KBM-7 (cell line): ENCODE measurements around the gene PCNT.
"Not testable (repeated sequence)": the region's sequence is repeated elsewhere in the genome, so short reads cannot be mapped to it uniquely, and the experiment has no call there.

Experiments used
- DNase-seq: peaks from one replicate; pipeline ENCODE4 v3.0.0-alpha.2; 2015
- in situ Hi-C: fragments of 300-500 bp; cut with MboI; formaldehyde crosslinking; loops from 2 replicates; pipeline ENCODE4 v1.14.3; 2020; ENCODE audit warnings: low sequenced_read_pairs, low pct_unique_long_range_greater_than_20kb, mixed read lengths

PCNT gene

DNA sequence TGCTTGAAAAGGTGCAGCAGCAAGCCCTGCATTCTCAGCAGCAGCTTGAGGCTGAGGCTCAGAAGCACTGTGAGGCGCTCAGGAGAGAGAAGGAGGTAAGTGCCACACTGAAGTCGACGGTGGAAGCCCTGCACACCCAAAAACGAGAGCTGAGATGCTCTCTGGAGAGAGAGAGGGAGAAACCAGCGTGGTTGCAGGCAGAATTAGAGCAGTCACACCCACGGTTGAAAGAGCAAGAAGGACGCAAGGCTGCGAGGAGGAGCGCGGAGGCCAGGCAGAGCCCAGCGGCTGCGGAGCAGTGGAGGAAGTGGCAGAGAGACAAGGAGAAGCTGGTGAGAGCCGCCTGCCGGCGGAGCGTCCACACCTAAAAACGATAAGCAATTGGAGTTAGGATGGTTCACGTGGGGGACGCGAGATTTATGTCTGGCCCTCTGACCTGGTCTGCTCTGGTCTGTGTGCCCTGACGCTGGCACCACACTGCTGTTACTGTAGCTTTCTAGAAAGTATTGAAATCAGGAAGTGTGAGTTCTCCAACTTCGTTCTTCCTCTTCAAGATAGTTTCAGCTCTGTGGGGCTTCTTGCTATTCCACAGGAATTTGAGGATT is 108.0 kb downstream of the PCNT start:
- no peak for DNase-seq
- in situ Hi-C loops: no loop called here

DNA sequence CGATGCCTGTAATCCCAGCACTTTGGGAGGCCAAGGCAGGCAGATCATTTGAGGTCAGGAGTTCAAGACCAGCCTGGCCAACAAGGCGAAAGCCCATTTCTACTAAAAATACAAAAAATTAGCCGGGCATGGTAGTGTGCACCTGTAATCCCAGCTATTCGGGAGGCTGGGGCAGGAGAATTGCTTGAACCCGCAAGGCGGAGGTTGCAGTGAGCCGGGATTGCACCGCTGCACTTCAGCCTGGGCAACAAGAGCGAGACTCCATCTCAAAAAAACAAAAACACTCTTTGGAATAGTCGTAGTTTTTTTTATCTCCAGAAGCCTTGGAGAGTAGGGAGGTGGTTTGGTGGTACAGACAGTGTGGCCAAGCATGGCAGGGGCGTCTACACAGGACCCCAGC is 109.2 kb downstream of the PCNT start:
- DNase-seq, in situ Hi-C loops: not testable (repeated sequence)

DNA sequence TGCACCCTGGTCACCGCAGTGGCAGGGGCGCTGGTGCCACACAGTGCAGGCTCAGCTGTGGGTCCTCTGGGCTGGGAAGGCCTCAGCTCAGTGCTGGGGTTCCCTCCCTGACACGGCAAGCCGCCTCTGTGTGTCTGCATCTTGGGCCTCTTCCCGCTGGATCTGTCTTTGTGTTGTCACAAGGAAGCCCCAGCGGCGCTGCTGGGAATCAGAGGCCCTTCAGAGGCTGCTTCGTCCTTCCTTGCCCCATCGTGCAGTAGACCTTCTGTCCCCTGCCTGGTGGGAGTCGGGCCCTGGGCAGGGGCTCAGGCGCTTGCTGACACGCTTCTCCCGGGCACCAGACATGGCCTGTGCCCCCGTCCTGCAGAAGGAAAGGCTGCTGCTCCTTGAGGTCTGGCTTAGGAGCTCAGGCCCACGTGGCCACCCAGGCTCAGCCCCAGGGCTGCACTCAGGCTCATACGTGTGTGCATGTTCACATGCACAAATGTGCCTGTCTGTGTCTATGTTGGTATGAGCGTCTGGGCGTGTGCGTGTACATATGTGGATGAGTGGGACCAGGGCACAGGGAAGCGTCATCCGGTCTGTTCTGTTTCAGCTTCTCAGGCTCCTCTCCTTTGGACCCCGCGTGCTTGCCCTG is 110.5 kb downstream of the PCNT start:
- in situ Hi-C loops: no loop called here
- DNase-seq: no peak

DNA sequence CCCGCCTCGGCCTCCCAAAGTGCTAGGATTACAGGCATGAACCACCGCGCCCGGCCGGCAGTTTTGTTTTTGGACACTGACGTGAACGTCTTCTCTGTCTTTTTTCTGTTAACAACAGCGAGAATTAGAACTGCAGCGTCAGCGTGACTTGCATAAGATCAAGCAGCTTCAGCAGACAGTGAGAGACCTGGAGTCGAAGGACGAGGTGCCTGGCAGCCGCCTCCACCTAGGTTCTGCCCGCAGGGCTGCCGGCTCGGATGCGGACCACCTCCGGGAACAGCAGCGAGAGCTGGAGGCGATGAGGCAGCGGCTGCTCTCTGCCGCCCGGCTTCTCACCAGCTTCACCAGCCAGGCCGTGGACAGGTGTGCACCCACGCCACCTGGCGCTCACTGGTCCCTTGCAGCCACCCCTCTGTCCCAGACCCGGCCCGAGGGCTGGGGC is 111.9 kb downstream of the PCNT start:
- no peak for DNase-seq
- in situ Hi-C loops: no loop called here

DNA sequence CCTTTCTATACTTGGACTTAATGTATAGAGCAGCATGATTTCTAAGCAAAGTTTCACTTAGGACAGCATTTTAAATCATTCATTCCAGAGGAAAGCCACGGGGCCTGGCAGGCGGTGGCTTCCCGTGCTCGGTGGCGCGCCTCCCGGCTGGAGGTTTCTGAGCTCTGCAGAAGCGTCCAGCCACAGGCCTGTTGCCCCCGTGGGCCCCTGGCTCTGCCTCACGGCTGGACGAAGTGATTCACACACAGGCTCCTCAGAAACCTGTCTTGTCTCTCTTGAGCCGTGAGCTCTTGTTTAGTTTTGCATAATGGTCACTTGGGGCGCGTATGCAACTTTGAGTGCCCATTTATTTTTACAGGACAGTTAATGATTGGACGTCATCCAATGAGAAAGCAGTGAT is 112.7 kb downstream of the PCNT start:
- in situ Hi-C loops: no loop called here
- no peak for DNase-seq

DNA sequence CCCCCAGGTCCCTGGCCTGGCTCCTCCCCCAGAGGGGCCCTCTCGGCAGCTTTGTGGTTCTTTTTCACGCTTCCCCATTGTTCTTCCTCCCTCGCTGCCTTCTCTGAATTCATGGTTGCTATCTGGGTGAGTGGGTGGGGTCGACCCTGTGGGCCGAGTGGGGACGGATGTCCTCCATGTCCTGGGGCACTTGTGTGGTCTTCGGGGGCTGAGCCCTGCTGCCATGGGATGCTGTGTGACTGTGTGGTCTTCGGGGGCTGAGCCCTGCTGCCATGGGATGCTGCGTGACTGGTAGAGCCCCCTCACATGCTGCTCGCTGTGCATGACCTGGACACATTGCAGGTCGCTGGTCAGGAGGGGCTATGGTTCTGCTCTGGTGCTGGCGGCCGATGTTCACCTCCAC is 113.1 kb downstream of the PCNT start:
- in situ Hi-C loops: no loop called here
- no peak for DNase-seq

DNA sequence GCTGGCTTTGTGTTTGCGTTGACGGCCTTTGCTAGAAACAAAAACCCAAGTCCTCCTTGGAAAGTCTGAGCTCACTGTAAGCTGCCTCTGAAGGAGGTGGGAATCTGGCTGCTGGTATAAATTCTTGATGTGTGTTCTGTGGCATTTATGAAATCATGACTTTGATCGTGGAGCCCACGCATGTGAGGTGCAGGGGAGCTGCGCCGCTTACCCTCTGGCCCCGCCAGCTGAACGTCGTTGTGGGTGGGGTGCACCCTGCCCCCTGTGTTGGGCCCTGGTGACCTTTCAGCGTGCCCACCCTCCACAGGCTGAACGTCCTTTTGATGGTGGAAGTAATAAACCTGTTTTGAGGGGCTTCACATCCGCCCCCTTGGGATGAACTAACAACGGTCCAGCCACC is 113.6 kb downstream of the PCNT start:
- in situ Hi-C loops: no loop called here
- DNase-seq: no peak

DNA sequence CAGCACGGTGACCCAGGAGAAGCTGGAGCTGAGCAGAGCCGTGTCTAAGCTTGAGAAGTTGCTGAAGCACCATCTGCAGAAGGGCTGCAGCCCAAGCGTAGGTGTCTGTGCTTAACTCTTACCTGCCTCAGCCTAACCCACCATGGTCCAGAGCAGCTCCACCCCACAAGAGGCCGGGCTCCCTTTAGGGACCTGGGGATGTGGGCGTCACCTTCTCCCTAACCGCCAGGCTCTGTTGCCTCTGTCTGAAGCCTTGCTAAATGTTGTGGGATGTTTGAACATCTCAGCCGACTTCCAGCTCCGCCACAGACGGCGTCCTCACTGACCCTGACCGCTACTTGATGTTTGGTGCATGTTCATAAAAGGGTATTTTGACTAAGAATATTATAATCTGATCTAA is 114.3 kb downstream of the PCNT start:
- in situ Hi-C loops: no loop called here
- DNase-seq: no peak

DNA sequence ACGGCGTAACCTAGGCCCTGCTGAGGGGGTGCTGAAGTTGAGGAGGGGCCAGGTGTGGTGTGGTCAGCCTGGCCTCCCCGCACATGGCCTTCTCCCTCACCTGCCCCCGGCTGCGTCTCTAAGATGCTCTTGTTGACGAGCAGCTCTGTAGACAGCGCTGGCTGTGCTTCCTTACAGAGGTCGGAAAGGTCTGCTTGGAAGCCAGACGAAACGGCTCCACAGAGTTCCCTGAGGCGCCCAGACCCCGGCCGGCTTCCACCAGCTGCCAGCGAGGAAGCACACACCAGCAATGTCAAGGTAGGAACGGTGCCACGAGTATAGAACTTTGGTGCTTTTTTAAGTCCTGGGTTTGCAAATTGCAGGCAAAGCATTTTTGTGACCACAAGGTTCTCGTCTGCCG is 116.0 kb downstream of the PCNT start:
- in situ Hi-C loops: no loop called here
- no peak for DNase-seq

DNA sequence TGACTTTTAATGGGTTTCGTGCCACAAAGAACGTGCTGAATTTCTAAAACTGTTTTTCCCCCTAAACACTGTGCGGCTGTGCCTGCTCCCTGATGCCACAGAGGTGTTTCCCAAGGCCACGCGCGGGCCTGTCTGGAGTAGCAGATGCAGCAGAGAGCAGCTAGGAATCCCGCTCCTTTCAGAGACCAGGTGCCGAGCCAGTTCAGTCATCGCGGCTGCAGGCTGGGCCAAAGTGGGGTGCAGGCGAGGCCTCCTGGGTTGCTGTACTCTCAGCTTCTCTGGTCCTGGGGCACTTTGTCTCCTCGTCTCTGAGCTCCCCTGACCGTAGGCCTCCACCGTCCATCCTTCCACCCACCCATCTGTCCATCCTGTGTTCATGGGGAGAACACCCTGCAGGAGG is 117.4 kb downstream of the PCNT start:
- in situ Hi-C loops: no loop called here
- no peak for DNase-seq

DNA sequence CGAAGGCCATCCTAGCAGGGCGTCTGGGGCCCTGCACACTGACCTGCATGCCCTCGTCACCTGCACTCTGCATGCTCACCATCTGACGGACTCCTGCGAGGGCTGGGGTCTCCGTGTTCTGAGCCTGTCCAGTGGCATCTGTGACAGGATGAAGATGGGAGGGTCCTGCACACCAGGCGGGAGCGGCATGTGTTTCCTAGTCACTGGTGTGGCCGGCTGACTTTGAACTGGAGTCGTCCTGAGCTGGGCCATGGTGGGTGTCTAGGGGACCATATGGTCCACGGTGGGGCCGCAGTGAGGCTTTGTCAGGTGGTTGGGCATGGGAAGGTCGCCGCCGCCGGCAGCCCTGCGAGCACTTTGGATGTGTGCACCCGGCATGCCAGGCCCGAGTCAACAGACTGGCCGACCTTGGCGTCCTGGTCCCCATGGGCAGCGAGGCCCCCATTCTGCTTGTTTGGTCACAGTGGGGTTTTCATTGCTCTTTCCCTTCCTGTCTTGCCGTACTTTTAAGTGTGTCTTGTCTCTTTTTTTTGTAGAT is 118.1 kb downstream of the PCNT start:
- in situ Hi-C loops: no loop called here
- no peak for DNase-seq

DNA sequence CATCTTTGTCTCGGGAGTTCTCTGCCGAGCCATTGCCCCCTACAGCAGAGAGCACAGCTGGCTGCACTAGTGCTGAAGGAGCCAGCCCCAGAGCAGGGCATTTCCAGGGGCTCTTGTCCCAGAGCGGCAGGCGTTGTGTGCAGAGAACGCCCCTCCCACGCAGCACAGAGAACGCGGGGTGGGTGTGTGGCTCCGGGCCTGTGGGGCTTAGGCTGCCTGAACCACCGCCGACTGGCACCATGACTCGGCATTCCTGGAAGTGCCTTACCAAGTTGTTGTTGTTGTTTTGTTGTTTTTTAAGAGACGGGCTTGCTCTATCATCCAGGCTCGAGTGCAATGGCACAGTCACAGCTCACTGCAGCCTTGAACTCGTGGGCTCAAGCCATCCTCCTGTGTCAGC is 119.0 kb downstream of the PCNT start:
- in situ Hi-C loops: no loop called here
- DNase-seq: no peak

DNA sequence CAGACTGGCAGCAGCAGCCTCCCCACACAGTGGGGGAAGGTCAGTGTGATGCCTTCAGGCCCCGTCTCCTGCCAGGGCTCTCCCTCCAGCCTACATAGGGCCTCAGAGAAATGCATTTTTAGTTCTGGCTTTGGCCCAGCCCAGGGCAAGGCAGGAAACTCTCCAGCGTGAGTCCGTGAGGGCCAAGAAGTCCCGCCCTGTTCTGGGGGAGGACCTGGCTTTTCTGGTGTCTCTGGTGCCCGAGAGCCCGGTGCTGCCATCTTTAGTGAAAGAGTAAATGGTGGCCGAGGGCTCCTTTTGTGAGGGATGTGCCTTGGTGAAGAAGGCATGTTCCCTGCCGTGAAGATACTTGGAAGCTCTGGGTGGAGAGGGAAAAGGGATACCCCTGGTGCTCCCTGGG is 120.0 kb downstream of the PCNT start:
- no peak for DNase-seq
- in situ Hi-C loops: no loop called here

DNA sequence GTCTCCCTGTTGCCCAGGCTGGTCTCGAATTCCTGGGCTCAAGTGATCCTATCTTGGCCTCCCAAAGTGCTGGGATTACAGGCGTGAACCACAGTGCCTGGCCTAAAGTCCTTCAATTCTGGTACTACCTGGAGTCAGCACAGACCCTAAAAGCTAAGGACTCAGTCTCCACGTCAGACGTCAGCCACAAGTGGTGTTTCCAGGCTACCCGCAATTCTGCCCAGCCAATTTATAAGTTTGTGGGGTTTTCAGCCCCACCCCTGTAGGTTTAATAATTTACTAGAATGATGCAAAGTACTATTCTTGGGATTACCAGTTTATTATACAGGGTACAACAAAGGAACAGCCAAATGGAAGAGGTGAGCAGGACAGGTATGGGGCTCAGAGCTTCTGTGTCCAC is 124.2 kb downstream of the PCNT start:
- in situ Hi-C loops: no loop called here
- no peak for DNase-seq

DNA sequence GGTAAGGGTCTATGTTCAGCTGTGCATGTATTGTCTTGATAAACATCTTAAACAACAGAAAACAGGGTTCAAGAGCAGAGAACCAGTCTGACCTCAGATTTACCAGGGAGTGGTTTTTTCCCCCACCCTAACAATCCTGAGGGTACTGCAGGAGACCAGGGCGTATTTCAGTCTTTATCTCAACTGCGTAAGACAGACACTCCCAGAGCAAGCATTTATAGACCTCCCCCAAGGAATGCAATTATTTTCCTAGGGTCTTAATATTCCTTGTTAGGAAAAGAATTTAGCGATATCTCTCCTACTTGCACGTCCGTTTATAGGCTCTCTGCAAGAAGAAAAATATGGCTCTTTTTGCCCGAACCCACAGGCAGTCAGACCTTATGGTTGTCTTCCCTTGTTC is 124.9 kb downstream of the PCNT start:
- in situ Hi-C loops, DNase-seq: not testable (repeated sequence)

DNA sequence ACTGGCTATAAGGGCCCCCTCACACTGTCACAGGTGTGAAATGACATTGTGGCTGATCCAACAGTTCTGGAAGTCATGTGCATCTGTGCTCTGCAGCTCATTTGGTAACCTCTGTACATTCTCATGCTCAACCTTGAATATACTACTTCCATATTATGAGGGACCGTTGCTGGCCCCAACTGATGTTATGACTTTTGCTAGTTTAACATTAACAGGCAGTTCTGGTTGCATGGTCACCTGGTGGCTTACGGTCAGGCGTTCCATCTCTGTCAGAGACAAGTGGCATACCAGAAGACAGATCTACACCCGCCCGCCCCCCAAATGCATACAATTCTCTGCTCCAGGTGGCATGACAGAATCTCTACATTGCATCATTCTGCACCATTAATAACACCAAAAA is 128.8 kb downstream of the PCNT start:
- in situ Hi-C loops: no loop called here
- DNase-seq: no peak

DNA sequence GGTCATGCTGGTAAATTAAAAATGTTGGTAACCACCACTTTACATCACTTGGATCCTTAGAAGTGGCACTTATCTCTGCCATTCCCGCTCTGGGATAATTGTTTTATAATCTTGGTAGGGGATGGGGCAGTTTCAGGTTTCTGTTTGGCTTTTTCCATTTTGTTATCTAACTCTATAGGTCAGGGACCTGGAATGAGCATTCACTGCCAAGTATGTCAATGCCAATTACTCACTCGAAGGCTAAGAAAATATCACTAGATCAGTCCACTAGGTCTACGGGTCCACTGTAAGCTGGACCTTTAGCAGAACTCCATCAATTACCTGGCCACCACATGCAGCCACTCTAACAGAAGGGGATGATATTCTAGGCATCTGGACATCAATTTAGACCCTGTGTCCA is 130.2 kb downstream of the PCNT start:
- DNase-seq: no peak
- in situ Hi-C loops: no loop called here

DNA sequence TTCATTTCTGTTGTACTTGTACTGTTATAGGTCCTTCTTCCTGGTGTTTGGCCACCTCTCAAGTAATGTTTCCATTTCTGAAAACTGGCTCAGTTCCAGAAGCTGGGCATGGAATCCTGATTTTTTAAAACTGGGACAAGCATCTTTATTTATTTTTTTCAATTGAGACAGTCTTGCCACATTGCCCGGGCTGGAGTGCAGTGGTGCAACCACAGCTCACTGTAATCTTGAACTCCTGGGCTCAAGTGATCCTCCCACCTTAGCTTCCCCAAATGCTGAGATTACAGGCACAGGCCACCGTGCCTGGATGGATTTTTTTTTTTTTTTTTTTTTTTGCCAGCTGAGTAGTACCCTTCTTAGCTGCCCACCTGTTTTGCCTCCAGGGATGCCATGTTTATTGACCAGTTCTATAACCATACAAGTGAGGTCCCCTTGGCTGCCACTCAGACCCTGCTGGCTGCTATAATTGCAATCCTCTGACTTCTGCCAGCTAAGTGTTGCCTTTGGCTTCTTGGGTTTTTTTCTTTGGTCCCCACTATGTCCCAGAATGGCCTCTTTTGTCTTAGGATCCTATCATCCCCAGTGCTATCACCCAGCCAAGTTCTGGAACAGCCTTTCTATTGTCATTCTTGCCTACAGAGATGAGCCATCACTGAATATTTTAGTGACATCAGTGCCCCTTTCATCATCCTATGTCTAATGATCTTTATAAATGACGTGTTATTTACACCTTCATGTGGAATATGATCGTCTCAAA is 130.9 kb downstream of the PCNT start:
- peak; percentile 20 for DNase-seq
- in situ Hi-C loops: no loop called here

DNA sequence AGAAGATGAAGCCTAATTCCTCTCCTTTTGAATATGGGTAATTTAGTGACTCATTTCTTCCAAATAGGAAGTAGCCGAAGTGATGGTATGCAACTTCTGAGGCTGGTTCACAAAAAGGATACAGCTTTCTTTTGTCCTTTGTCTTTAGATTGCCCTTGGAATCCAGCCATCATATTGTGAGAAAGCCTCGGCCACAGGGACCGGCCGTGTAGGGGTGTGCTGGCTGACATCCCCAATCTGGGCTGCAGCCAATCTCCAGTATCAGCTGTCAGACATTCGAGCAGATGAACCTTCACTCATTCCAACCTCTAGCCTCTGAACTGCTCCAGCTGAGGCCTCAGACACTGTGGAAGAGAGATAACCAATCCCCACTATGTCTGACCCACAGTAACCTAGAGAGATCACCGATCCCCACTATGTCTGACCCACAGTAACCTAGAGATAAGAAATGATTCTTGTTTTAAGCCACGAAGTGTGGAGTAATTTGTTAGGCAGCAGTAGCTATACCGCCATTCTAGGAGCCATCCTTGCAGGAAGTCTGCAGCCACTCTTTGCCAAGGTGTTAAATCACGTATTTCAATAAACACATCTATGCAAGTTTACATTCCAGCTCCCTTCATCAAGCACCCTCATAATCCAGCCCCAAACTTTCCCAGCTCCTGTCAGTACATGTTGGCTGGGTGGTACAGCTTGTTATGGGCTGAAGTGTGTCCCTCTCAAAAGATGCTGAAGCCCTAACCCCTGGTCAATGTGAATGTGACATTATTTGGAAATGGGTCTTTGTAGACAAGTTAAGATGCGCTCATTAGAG is 131.8 kb downstream of the PCNT start:
- in situ Hi-C loops: no loop called here
- DNase-seq: no peak

DNA sequence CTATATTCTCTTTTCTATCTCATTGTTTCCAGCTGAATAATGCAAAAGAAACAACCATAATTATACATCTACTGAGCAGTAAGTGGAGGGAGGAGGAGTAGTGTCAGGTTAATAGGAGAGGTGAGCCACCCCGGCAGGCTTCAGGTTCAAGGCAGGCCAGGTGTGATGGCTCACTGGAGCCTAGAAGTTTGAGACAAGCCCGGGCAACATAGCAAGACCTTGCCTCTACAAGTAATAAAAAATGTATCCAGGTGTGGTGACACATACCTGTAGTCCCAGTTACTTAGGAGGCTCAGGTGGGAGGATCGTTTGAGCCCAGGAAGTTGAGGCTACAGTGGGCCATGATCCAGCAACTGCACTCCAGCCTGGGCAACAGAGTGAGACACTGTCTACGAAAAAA is 132.8 kb downstream of the PCNT start:
- in situ Hi-C loops: no loop called here
- no peak for DNase-seq
